HG02642 (cell line): ENCODE data around the gene GNPTG.
A peak's percentile ranks its signal among the peaks of the same experiment; 100 is the strongest.

Experiments used
- ATAC-seq: cut with Tn5 transposase; IDR thresholded peaks from one replicate; pipeline ENCODE4 v1.9.1; 2021; ENCODE audit warnings: mild to moderate bottlenecking; ENCODE audit not compliant: unreplicated experiment, poor library complexity

The GNPTG gene

DNA sequence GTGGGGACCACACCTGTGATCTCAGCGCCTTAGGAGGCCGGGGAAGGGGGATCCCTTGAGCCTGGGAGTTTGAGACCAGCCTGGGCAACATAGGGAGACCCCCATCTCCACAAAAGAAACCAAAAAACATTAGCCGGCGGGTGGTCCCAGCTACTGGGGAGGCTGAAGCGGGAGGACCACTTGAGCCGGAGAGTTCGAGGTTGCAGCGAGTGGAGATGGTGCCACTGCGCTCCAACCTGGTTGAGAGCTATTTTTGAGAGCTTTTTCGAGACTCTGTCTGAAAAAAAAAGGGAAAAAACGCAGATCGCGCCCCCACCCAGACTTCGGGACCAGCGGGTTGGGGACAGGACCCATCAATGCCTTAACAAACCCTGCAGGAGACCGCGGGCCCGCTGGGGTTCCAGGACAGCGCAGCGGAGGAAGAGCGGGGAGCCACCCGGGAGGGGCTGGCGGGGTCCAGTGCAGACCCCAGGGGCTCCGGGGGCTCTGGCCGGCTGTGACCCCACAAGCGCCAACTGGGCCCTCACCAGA is 19.0 kb upstream of the GNPTG start:
- ATAC-seq: no peak

- ATAC-seq: no peak
Observed at GRCh38 chr16:1333149-1333812, 18.4 kb upstream of the GNPTG start, which contains the start of gene BAIAP3. TSS of gene BAIAP3 (plus strand) at chr16:1333645. CDS start at chr16:1338550, 4,905 bp downstream.

DNA sequence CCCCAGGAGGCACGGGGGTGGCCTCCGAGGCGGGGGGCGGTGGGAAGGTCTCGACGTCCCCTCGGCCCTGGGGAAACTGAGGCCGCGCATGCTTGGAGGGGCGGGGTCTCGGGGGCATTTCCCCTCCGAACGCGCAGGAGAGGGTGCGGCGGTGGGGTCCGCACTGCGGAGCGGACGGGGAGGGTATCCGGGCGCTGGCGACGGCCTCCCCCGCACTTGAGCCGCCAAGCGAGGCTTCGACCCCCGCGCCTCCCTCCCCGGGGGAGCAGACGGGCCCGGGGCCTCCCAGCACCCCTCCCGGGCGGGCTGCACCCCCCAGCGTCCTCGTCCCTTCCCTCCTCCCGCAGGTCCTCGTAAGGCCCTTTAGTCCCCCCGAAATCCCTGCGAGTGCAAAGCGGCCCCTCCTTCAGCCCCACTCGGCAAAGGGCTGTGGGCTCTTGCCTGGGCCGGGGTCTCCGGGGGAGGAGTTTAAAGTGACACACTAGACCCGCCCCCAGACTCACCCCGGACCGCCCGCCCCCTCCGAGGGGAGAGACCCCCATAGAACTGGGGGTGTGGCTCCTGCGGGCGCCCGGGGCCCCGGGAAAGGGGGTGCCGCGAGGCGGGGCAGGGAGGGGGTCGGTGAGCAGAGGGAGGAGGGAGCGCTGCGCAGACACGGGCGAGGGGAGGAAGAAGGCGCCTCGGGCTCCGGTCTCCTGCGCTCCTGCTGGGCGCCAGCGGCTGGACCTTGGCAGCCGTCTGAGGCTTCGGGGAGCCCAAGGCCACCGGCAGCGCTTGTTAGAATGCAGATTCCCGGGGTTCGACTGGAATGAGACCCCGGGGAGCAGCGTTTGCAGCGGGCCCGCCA is 17.7 kb upstream of the GNPTG start:
- ATAC-seq: no peak

GRCh38 chr16:1334739-1335138 is 17.0 kb upstream of the GNPTG start:
- ATAC-seq: no peak

GRCh38 chr16:1335211-1335971 is 16.3 kb upstream of the GNPTG start:
- no peak for ATAC-seq

- no peak for ATAC-seq
Observed at GRCh38 chr16:1335996-1336395, 15.7 kb upstream of the GNPTG start.

- no peak for ATAC-seq
Observed at GRCh38 chr16:1336619-1337018, 15.1 kb upstream of the GNPTG start.

DNA sequence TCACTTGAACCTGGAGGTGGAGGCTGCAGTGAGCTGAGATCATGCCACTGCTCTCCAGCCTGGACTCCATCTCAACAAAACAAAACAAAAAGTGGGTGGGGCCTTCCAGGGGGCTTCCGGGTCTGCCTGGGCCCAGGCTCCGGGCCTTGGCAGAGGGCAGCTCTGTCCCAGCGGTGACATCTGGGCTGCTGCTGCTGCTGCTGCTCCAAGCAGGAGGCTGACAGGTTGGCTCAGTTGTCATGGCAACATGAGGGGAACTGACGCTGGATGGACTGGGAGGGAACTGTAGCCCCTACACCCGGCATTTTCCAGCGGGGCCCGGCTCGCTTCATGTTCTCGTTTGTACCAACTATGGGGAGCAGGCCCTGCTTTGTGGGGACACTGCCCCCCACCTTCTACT is 14.2 kb upstream of the GNPTG start:
- ATAC-seq: no peak

GRCh38 chr16:1338119-1338730 is 13.5 kb upstream of the GNPTG start:
- ATAC-seq: no peak

DNA sequence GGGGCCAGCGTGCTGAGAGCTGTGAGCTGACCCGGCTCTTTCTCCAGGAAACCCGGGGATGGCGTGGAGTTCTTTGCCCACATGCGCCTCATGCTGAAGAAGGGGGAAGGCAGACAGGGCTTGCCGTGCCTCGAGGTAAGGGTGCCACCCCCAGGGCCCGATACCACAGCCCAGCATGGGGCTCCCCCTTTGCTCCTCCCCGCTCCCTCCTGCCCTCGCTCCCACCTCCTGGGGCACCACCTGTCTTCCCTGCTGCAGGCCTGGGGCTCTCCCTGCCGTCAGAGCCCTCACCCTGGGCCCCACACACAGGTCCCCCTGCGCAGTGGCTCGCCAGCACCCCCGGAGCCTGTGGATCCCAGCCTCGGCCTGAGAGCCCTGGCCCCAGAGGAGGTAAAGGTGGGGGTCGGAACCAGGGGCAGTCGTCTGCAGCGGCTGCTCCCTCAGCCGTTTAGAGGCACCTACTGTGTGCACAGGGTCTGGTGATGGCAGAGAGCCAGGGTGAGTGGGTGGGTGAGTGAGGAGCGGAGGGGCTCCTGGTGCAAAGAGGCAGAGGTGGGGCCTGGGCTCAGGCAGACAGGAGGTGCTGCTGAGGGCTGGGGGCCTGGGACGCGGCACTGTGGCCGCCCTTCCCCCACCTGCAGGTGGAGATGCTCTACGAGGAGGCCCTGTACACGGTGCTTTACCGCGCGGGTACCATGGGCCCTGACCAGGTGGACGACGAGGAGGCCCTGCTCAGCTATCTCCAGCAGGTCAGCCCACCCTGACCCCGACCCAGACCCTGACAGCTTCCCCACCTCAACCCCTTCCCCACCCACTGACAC is 12.7 kb upstream of the GNPTG start:
- ATAC-seq: no peak

DNA sequence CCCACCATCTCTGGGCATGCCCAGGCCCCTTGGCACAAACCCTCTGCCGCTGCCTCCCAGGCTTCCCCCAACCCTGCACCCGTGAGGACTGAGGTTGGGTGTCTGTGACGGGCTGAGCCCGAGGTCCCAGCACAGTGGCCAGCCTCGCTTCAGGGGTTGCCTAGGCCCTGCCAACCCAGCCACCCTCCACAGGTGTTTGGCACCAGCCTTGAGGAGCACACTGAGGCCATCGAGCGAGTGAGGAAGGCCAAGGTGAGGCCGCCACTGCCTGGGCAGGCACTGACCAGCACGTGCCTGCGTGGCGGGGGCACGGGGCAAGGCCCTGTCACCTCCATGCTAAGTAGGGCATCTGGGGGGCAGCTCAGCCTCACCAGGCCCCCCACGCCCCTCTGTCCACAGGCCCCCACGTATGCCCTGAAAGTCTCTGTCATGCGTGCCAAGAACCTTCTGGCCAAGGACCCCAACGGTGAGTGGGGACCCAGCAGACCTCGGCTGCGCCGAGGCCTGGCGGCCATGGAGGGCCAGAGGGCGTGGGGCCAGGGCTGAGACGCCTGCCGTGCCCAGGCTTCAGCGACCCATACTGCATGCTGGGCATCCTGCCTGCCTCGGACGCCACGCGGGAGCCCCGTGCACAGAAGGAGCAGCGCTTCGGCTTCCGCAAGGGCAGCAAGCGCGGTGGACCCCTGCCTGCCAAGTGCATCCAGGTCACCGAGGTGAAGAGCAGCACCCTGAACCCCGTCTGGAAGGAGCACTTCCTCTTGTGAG is 10.8 kb upstream of the GNPTG start:
- ATAC-seq: no peak

DNA sequence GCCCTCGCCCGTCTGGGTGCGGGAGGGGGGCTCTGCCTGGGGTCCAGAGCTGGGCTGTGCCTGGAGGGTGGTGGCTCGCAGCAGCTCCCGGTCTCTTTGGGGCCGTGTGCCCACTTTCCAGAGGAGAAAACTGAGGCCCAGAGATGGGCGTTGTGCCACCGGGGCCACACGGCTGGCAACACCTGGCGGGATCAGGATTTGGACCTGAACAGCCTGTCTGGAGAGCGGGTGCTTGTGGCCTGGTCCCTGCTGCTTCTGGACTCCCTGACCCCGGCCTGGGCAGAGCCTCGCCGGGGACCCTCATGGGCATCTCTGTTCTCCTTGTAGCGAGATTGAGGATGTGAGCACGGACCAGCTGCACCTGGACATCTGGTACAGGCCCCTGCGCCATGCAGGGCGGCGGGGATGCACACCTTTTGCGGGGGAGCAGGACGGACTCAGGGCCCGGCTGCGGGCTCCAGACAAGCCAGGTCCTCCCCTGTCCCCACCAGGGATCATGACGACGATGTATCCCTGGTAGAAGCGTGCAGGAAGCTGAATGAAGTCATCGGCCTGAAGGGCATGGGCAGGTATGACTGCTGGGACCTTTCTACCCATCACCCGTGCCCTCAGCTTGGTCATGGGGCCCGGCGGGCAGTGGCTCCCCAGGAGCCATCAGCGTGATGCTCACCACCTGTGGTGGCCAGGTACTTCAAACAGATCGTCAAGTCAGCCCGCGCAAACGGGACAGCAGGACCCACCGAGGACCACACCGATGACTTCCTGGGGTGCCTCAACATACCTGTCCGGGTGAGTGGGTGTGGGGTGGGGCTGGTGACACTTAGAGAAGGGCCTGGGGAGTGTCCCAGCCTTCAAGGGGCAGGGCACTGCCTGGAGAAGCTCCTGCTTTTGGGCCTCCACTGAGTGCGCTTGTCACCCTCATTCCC is 10.0 kb upstream of the GNPTG start:
- ATAC-seq: no peak

DNA sequence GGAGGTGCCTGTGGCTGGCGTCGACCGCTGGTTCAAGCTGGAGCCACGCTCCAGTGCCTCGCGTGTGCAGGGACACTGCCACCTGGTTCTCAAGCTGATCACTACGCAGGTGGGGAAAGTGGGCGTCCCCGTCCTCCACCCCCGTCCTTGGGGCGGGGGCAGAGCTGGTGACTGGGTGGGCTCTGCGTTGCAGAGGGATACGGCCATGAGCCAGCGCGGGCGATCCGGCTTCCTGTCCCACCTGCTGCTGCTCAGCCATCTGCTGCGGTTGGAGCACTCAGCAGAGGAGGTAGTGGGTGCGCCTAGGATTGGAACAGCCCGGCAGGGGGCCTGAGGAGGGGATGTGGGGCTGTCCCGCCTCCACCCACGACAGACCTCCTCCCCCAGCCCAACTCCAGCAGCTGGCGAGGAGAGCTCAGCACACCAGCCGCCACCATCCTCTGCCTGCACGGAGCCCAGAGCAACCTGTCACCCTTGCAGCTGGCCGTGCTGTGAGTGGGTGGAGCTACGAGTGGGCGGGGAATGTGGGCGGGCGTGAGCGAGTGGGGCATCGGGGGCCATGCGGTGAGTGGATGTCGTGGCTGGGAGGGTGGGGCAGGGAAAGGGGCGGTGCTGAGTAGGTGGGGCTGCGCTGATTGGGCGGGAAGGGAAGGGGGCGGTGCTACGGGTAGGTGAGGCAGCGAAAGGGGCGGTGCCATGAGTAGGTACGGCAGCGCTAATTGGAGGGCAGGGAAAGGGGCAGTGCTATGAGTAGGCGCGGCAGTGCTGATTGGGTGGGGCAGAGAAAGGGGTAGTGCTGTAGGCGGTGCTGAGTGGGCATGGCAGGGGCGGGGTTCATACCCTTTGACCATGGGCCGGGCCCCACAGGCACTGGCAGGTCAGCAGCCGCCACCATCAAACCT is 9.0 kb upstream of the GNPTG start:
- ATAC-seq: peak; percentile 90

- no peak for ATAC-seq
Observed at GRCh38 chr16:1343428-1344242, 8.1 kb upstream of the GNPTG start.

DNA sequence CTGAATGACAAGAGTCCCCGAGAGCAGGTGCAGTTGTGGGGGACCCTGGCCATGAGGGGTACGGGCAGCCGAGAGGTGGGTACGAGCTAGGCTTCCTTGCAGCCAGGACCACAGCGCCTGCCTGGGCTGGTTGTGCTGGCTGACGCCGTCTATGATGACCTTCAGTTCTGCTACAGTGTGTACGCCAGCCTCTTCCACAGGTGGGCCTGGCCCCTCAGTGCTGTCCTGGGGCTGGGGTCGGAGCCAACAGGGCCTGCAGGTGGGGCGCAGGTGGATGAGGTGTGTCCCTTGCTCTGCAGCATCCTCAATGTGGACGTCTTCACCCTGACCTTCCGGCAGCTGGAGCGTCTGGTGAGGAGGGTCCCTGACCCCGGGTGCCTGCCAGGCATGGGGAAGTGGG is 7.2 kb upstream of the GNPTG start:
- ATAC-seq: no peak

DNA sequence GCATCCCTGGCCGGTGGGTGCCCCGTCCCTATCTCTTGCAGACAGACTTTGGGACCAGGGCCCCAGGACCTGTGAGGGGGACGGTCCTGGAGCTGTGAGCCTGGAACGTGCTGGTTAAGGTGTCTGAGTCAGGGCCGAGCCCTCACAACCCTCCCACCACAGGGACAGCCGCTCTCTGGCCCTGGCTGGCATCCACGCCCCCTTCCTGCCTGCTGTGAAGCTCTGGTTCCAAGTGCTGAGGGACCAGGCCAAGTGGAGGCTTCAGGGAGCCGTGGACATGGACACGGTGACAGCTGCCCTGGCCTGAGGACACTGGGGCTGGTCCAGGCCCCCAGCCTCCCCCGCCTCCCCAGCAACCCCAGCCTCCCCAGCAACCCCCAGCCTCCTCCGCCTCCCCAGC is 6.6 kb upstream of the GNPTG start:
- ATAC-seq: no peak
